Breast epithelium (tissue), 3 donors: ENCODE data around the gene RNF149.

ENCODE experiments used
- POLR2A ChIP-seq: fragments of 450-650 bp; IDR thresholded peaks from one replicate; pipeline ENCODE4 v1.6.1; 2016; ENCODE audit warnings: antibody characterized with exemption, mild to moderate bottlenecking, moderate library complexity
- POLR2AphosphoS5 ChIP-seq, 3 donors: sonication (generic); formaldehyde crosslinking; IDR thresholded peaks; one replicate each; pipeline ENCODE4 v1.6.1; 2017; ENCODE audit warnings: antibody characterized with exemption in 3 of 3
- TF ChIP-seq, protein P1 (sequence below), 3 donors: fragments of 450-650 bp; IDR thresholded peaks; one replicate each; pipeline ENCODE4 v1.5.1; 2016 to 2017; ENCODE audit warnings: antibody characterized with exemption in 3 of 3, mild to moderate bottlenecking in 3 of 3, moderate library complexity in 3 of 3

DNA sequence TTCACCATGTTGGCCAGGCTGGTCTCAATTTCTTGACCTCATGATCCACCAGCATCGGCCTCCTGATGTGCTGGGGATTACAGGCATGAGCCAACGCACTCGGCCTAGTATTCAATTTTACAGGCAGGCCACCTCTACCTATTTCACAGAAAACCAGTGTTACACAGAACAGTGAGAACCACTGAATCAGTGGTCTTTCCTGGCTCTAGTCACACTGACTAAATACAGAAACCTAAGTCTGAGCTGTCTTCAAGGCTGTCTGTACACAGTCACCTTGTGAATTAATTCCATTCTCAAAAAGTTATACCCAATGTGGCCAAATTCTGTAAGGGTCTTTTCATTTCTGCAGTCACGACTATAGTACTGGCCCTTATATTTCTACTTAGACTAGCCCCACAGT is 3.5 kb downstream of the RNF149 start:
- TF ChIP-seq, protein P1, sequence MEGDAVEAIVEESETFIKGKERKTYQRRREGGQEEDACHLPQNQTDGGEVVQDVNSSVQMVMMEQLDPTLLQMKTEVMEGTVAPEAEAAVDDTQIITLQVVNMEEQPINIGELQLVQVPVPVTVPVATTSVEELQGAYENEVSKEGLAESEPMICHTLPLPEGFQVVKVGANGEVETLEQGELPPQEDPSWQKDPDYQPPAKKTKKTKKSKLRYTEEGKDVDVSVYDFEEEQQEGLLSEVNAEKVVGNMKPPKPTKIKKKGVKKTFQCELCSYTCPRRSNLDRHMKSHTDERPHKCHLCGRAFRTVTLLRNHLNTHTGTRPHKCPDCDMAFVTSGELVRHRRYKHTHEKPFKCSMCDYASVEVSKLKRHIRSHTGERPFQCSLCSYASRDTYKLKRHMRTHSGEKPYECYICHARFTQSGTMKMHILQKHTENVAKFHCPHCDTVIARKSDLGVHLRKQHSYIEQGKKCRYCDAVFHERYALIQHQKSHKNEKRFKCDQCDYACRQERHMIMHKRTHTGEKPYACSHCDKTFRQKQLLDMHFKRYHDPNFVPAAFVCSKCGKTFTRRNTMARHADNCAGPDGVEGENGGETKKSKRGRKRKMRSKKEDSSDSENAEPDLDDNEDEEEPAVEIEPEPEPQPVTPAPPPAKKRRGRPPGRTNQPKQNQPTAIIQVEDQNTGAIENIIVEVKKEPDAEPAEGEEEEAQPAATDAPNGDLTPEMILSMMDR (IDR thresholded peaks at IDR 0.05), result no peak
- no peak for TF ChIP-seq POLR2AphosphoS5 (IDR thresholded peaks at IDR 0.05)
- no peak for TF ChIP-seq POLR2A
